NK-92 treated with Interleukin-12 subunit alpha and Interleukin-12 subunit beta, amount 100 ng/mL, for 24 hours (cell line): ENCODE results near the gene NECTIN1.

ENCODE experiments used
- DNase-seq: peaks from one replicate; lab custom pipeline; 2025; lab: John Stamatoyannopoulos, UW

The NECTIN1 gene

GRCh38 chr11:119728651-119729580, at the start of gene NECTIN1:
TSS of gene NECTIN1 (minus strand) at chr11:119729200. CDS start at chr11:119728553, 647 bp downstream.
- no peak for DNase-seq

GRCh38 chr11:119778391-119779194, 49.6 kb upstream of the NECTIN1 start:
- DNase-seq, result no peak

- no peak for DNase-seq
These were observed 48.9 kb upstream of the NECTIN1 start for GRCh38 chr11:119777940-119778339.

DNA sequence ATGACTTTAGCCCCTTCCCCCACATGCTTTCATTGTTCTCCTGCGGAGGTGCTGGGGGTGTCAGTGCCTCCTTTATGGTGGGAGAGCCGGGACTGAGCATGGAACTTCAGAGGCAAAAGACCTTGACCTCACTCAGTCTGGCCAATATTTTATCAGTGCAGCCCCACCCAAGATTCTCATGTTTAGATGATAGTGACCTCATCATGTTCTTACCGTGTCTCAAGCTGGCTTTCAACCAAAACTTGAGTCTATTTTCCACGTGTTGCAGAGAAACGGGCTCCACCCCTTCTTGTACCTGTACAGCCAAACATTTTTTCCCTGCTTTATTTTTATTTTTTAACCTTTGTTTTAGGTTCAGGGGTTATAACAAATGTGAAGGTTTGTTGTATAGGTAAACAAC, 47.7 kb upstream of the NECTIN1 start:
- DNase-seq, result no peak

- no peak for DNase-seq
These were observed 47.1 kb upstream of the NECTIN1 start for GRCh38 chr11:119776031-119776636.

- DNase-seq, result no peak
These were observed 45.3 kb upstream of the NECTIN1 start for GRCh38 chr11:119774172-119774763.

DNA sequence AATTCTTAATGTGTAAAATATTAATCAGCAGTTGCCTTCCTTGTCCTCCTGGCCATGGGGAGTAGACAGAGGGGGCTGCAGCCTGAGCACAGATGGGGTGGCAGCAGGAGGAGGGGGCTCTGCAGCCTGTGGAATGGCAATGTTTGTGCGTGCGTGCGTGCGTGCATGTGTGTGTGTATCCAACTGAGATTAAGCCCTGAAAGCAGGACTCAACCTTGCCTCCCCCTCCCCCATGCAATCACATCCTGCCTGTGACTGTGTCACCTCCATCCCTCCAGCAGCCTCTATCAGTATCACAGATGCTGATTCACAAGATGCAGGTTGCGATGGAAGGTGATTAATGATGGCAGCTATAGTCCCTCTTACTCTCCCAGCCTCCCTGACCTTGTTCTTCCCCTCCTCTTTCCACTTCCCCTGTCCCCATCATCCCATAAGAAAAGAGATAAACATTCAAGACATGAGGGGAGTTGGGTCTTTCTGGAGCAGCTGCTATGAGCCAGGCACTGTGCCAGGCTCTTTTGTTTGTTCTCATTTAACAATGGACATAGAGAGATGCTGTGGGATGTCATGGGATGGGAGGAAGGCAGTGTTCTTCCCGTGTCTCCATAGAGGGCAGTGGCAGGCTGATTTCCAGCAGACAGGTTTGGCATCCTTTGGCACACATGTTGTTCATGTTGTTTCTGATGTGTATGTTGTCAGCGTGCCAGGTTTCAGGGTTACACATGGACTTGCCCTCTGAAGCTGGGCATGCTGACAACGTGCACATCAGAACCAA, 43.8 kb upstream of the NECTIN1 start:
- no peak for DNase-seq

DNA sequence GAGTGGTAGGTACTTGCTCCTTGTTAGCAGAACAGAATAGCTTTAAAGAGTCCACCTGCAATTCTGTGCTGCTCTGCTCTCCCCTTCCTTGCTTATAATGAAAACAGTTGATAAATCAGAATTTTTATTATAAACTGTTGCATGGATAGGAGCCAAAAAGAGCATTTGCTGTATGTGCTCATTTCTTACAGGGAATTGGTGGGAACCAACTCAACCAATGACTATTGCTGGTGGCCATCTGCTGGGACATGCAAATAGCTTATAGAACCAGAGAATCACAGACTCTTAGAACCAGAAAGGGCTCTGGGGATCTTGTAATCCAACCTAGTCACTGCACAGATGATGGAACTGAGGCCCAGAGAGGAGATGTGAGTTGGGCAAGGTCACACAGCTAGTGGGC, 43.1 kb upstream of the NECTIN1 start:
- no peak for DNase-seq

- DNase-seq, result no peak
These were observed 42.3 kb upstream of the NECTIN1 start for GRCh38 chr11:119771172-119771770.

- no peak for DNase-seq
These were observed 36.6 kb upstream of the NECTIN1 start for GRCh38 chr11:119765628-119766027.

DNA sequence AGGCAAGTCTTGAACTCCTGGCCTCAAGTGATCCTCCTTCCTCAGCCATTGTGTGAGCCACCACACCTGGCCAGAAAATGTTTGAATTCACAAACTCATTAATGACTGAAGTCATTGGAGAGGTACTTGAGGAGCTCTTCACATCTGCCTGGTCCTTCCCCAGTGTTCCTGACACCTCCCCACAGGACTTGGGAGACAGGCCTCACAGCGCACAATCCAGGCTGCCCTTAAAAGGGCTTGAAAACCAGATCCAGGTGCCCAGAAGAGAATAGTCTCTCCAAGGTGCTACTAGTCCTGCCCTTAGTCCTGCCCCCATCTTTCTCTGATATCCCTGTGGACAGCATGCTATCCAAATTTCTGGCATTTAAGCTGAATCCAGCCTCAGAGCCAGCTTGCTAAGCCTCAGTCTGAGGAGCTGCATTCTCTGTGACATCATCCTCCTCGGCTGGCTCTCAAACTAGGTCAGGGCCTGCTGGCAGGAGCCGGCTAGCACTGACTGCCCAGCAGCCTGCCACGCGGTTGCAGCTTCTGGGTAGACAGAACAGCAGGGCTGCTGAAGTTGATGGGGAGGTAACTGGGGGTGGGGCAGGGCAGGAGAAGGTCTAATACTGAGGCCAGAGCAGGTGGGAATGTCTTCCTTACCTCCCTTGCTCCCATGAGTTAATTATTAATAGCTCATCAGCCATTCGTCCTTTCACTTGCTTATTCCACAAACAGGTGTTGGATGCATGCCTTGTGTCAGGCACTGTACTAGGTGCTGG, 35.3 kb upstream of the NECTIN1 start:
- no peak for DNase-seq

DNA sequence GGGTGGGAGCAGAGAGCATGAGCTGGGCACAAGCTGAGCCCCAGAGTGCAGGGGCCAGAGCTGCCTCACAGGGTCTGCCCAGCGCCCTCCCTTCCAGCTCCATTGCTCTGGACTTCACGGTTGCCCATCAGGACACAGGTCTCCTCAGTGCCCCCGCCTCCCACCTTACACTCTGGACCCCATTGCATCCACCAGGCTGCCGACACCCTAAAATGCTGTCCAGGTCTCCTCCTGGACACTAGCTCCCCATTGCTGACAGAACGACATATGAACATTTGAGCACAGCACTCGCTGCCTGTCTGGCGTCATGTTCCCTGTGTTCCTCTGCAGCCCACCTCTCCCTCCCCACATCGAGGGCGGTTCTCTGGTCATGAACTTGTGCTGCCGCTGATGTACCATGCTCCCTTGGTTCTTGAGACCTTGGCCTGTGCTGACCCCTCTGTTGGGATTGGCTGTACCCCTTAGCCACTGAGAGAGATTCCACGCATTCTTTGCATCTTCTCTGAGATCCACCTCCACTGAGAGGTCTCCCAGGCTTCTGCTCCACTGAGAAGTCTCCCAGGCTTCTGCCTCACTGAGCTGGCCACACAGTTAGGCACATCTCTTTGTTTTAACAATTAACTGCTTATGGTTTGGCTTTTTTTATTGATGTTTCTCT, 34.2 kb upstream of the NECTIN1 start:
- DNase-seq, result no peak

DNA sequence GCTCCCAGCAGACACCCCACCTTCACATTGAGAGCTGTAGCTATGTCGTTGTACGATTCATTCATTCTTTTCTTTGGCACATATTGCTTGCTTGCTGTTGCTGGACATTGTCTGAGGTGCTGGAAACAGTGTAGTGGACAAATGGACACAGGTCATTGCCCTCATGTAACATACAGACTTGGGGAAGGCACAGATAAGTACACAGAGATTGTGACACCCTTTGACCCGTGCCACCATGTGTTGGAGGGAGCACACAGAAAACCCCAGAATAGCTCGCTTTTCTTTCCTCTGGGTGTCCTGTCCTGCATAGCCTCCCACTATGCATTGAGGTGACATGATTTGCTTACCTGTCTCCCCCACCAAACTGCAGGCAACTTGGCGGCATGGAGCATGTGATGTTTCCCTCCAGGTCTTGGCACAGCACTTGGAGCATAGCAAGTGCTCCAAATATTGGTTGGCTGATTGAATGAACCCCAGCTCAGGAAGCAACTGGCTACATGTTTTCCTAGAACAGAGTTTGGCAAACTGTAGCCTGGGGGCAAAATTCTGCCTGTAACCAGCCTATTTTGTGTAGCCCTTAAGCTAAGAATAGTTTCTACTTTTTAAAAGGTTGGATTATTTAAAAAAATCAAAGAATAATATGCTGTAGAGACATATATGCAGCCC, 30.9 kb upstream of the NECTIN1 start:
- no peak for DNase-seq

DNA sequence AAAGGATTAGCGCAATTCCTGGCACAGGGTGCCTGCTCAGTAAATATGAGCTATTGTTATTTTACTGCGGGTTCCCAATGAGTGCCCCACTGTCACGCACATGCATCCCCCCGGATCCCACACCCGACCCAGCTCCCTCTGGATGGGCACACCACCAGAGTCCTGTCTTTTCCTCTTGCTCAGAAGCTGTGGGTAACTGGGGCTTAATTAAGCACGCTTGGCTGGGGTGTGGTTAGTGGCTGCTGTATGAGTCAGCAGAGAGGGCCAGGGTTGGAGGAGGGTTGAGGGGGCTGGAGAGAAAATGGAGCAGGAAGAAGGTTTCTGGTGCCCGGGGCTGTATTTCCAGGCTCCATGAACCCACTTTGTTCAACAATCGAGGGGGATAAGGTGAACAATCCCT, 30.3 kb upstream of the NECTIN1 start:
- peak; percentile 61 for DNase-seq

- no peak for DNase-seq
These were observed 29.3 kb upstream of the NECTIN1 start for GRCh38 chr11:119758291-119758690.

DNA sequence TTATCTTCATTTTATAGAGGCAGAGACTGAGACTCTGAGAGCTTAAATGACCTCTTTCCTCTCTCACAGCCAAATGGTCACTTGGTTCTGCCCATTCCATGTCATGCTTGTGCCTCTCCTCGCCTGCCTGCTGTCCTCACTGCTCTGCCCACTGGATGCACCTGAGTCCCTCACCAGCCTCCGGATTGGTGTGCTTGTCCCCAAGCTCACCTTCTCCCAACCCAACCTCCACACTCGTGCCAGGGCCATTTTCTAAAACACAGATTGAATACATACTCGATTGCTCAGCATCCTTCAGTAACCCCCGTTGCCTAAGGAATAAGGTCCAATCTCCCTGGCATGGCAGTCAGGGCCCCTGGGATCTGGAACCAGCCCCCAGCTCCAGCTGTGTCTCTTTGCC, 28.4 kb upstream of the NECTIN1 start:
- DNase-seq, result no peak

DNA sequence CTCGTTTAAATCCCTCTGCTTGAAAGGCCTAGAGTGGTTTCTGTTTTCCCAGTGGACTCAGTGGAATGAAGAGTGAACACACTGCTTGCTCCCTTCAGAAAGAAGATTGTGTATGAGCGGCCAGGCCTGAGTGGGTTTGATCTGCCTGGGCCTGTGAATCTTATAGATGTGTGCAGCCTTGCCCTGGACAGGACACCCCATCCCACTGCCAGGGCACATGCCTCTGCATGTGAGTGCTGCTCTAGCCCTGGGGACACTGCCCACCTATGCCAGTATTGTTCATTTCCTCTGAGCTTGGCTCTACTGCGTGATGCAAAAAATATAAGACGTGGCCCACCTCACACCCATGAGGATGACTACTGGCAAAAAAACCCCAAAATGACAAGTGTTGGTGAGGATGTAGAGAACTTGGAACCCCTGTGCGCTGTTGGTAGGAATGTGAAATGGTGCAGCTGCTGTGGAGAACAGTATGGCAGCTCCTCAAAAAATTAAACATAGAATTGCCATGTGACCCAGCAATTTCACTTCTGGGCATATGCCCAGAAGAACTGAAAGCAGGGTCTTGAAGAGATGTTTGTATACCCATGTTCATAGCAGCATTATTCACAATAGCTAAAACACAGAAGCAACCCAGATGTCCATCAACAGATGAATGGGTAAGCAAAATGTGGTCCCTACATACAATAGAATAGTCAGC, 27.3 kb upstream of the NECTIN1 start:
- no peak for DNase-seq

DNA sequence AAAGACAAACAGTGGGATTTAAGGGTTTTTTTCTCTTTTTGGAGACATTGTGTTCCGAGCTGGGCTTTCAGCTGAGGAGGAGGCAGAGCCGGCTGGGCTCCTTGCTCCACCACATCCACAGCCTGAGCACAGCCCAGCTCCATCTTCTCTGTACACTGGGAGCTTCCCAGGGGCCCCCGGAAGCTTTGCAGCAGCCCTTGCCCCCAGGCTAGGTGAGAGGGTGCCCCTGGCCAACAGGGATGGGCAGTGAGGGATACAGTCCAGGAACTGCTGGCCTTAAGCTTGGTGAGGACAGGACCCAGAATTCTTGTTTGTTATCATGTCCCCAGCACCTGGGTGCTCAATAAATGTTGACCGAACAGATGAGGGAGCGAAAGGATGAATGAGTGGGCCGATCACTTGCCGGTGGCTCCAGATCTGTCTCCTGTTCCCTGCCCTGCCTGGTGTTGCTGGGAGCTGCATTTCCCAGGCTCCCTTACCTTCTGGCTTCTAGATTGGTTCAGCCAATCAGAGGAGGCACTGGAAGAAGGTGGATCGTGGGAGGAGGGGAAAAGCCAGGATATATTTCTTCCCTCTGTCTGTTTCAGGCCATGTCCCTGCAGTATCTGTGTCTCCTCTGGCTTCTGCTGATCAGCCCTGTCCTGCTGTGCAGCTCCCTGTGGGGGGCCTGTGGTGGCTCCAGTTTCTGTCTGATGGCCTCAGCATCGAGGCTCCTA, 26.5 kb upstream of the NECTIN1 start:
- no peak for DNase-seq
